ENCODE data around the gene KCNJ10.

DNA sequence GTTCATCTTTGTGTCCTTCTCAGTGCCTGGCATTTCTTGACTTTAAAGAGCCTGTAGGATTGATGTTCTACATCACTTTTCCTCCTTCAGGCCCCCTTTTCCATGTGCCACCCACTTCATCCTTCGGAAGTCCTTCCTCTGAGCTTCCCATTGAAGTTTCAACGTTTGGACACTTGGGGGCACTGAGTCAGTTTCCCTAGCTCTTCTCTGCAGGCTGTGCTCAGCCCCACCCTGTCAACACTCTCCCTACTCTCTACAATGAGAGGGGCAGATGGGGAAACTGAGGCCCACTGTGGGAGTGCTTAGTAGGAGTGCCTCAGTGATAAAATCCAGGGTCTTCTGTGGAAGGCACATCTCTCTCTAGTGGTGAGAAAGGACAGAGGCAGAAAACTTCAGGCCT is 11.9 kb downstream of the KCNJ10 start:
- TF ChIP-seq TAF1 (IDR thresholded peaks at IDR 0.05; ENCODE audit: borderline replicate concordance, low read depth, low read length) = no peak
- no peak for TF ChIP-seq POLR2A (IDR thresholded peaks at IDR 0.05; ENCODE audit: low read depth, low read length)
